HG03571 (cell line): Measurements from ENCODE around the gene HTR3D.
"Not testable (repeated sequence)": the region's sequence is repeated elsewhere in the genome, so short reads cannot be mapped to it uniquely, and the experiment has no call there.

Experiments
- ATAC-seq: cut with Tn5 transposase; IDR thresholded peaks from one replicate; pipeline ENCODE4 v1.9.1; 2021; ENCODE audit not compliant: unreplicated experiment

Gene HTR3D, protein sequence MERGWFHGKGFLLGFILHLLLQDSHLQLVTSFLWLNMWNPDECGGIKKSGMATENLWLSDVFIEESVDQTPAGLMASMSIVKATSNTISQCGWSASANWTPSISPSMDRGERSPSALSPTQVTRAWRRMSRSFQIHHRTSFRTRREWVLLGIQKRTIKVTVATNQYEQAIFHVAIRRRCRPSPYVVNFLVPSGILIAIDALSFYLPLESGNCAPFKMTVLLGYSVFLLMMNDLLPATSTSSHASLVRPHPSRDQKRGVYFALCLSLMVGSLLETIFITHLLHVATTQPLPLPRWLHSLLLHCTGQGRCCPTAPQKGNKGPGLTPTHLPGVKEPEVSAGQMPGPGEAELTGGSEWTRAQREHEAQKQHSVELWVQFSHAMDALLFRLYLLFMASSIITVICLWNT

DNA sequence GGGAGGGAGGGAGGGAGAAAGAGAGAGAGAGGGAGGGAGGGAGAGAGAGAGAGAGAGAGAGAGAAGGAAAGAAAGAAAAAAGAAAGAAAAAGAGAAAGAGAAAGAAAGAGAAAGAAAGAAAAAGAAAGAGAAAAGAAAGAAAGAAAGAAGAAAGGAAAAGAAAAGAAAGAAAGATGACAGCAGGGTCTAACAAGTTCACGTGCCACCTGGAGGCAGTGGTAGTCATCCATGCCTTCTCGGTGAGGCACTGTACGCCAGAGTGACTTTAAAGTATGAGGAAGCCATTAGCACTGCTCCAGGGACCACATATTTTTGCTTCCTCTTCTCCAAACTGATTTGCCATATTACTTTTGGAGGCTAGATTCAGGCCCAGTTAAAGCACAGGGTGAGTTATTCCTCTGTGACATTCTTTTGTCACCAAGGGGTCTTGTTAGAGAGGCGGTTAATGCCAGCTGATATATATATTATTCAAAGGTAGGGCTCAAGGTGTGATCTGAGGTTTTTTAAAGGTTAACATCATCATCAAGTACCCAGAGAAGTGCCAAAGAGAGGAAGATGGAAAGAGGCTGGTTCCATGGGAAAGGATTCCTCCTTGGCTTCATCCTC, at the start of gene HTR3D:
TSS of gene HTR3D (plus strand) at position 556 of the 606 bp plus-strand sequence. CDS start at position 556, 0 bp downstream.
- ATAC-seq: no peak

DNA sequence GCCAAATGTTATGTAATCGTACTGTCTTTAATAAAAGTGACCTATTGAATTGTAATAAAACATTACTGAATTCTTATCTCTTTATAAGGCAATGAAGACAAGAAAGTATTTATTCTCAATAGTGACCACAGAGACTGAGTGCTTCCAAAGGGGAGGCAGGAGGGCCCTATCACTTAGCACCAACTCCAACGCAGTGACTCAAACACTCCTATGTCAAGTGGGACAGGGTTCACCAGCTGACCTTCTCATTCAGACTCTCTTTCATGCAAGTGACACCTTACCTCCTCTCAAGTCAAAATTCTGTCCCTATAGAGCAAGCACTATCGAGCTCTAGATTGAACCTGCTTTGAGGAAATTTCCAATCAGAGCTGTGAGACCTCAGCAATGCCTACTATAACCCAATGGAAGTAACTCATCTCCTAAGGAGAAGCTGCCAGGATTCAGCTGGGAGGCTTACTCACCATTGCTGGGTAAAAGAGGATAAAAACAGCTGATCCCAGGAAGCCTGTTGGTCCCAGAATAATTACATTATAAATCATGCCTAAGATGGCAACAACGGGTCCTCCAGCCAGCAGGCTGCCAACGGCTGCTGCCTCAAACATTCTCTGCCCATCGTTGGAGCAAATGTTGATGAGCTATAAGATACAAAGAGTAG, 49.4 kb upstream of the HTR3D start:
- ATAC-seq: no peak

DNA sequence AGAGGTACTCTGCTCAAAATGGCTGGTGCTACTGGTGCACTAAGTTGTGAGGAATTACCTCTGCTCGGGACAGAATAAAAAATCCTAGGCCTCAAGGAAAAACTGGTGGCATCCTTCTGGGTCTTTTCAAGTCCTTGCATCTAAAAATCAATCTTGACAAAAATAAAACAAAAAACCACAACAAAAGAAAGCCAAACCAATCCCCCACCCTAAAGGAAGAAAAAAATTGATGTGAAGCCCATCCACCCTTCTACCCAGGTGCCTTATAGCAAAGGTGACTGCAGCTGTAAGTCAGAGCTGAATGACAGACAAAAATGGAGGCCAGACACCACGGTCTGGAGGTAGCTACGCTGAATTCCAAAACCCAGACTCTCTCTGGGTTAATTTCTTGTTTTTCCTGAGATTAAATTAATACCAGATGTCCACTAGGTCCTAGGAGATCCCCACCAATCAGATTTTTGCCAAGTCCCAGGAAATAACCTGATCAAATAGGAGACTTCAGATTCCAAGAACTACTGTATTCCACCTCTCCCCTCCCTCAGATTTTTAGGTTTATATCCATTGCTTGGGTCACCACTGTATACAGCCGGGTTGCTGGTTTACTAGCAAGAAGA, 47.3 kb upstream of the HTR3D start:
- no peak for ATAC-seq

DNA sequence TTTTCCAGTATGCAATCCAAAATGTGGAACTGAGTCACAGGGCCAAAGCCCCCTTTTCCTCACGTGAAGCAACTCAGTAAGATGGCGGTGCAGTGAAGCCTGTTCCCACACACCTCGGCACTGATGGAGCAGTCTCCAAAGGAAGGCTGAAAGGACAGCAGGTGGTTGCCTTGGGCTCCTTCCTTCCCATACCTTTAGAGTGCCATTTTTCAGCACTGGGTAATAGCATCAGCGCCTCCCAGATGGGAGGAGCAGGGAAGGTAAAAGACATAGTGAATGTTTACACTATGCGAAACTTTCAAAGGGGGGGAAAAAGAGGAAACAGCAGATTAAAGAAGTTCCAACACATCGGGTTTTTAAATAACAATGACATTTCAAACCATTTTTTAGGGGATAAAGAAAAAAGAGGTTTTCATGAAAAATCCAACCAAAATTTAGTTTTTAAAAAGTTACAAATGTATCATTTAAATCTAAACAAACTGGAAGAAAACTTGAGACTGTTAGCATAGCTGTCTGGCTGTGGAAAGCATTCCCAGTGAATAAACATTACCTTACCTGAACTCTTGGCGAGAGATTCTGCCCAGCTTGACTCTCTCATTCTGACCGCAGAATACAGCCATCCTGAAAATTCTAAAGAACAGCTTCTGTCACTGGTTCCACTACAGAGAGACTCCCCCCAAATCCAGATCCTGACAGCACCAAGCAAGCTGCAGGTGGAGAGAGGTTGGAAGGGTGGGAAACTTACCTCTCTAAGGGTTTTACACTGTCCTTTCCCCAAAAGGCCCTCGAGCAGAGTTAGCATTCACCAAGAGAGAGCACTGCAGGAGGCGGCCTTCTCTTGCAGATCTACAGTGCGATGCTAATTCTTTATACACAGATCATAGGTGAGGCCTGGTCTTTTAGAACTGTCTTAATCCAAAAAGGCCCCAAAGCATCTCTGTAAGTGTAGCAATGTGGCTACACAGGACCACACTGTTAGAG, 46.5 kb upstream of the HTR3D start:
- no peak for ATAC-seq

DNA sequence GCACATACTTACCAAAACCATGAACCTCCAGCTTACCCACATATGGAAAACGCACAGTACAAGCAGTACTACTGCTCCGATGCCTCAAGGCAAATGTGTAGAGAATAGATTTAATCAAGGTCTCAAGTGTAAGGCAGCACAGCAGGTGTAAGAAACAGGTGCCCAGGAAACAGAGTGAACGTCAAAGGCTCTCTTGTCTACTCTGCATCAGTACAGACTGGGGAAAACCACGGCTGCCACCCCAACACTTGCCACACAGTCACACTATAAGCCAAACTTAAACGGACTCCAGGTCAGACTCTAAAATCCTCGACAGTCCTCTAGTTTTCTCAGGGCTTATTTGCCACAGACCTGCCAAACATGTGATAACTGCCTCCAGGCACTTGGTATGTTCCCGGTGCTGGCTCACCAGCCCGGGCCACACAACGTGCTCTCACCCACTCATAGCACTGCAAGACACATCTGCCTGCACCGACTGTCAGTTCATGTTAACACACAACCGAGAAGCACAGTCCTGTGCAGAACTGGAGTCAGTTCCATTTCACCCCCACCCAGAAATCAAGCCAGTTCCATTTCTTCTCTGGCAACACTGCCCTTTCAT, 44.4 kb upstream of the HTR3D start:
- no peak for ATAC-seq

DNA sequence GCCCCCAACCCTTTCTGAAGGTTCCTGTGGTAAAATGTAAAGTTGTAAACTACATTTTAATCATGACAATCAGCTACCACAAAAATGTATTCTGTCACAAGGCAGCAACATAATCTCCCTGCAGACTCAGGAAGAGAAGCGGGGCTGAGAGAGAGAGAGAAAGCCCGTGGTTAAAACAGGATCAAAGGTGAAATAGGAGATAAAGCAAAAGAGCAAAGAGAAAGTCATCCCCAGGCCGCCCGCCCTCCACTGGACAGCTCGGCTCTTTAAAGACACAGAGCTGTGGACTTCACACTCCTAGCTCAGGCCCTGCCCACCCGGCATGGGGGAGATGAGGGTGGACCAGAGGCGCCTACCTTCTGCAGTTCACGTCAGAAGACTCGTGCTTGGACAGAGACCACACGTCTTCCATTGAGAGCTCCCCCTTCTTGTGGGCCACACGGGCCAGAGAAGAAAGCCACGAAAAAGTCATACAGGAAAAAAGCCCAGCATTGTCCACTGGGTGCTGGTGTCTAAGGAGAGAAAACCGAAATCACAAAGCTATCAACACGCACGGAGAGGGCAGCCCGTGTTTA, 43.2 kb upstream of the HTR3D start:
- ATAC-seq: no peak

DNA sequence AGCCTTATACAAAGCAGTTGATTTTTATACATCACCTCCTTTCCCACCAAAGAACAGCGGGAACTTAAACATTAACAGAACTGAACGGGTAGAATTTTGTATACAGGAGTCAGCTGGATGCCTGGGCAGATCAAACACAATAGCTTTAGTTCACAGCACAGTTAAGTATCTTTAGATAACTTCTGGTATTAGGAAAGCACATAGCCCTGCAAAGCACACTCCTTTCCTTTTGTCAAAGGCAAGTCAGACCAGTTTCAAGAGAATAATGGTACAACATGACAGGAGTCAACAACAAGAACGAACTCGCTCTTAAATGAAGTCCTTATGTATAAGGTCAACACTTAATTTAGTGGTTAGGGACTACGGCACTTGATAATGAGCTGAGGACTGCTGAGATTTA, 40.1 kb upstream of the HTR3D start:
- no peak for ATAC-seq

DNA sequence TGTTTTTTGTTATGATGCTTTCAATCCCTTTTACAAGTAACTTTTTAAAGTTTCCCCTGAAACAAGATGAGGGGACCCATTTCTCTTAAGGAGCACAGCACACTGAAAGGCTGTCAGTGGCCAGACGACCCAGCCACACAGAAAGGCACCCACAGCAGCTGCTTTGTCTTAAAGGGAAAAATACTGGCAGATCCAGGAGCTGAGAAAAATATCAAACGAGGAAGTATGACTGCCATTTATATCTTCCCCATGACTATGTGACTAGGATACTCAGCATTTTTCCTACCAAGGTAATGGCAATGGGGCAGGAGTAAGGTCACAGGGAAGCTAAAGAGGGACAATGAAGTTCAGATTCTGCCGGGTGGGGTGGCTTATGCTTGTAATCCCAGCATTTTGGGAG, 29.8 kb upstream of the HTR3D start:
- ATAC-seq: no peak

DNA sequence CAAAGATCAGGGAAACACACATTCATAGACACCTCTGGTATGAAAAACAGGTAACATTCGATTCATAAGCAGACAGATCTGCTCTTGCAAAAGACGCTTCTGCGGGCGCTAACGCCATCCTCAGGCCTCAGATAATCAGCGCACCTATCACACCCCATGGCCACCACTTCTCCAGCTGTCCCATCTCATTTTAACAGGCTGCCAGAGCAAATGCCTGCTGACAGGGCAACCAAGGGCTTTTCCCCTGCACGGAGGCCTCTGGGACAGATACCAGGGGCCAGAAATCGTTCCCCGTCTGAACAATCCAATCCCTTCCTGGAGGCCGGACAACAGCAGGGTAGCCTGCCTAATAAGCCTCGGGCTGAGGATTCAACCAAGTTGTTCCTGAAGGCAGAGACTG, 29.1 kb upstream of the HTR3D start:
- no peak for ATAC-seq

DNA sequence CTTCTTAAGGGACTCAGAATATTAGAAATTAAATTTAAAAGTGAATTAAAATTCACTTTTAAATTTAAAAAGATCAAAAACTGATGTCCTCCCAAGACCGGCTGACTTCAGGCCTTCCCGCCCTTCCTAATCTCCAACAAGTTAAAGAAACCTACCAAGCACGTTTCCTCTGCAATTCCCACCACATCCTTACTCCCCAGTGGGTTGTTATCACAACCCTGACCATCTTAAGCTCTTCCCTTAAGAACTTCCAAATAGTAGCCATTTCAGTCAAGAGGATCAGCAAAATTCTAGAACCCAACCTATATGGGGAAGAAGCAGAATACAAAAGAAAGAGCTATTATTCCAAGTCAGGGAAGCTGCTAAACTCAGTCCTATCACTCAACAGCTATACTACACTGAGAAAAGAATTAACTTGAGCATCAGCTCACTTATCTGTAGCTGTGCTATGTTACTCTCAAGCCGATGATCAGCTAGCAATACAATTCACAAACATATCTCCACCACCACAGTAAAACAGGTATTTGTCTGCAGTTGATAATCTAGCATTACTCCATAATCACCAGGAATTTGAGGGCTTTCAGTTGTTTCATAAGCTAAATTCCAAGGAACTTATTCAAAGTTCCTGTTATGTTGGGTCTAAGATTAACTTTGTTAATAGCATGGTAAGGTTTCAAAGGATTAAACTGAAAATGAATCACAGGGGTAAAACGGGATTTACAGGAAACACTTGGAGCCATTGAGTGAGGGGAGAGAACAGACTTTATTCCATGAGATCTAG, 28.2 kb upstream of the HTR3D start:
- no peak for ATAC-seq

DNA sequence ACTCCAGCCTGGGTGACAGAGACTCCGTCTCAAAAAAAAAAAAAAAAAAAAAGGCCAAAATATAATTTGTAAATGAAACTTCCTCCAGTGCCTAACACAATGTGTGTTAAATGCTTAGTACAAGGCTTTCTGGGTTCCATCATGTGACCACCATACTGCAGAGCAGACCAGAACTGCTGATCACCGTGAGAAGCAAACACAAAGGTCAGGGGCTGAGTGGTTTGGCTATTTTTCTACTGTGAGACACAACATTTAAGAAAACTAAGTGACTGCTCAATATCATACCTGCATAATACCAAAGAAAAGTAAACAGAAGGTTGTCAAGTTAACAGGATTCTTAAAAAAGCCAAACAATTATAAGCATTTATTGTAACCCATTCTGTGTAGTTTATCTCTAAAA, 27.1 kb upstream of the HTR3D start:
- ATAC-seq: no peak

DNA sequence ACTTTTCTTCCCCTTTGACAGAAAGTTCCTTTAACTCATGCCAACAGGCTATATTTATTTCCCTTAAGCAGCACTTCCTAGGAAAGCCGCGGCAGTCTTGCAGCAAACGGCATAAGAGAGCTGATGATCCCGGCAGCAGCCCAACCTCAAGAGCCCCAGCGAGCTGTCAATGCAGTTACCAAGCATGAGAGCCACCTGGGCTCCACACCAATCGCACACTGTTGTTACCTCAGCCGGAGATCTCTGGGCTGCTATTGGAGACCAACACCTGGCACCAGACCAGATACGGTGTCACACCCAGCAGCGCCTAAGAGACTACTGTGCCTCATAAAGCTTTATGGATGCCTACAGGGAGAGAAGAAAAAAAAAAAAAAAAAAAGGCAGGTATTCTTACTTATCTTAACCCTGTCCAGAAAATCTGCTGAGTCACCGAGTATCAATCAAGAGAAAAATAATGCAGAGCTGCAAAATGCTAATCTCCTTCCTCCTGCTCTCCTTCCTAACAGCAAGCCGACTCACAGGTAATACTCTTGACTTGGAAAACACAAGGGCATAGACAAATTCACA, 25.5 kb upstream of the HTR3D start:
- ATAC-seq: peak; percentile 64

DNA sequence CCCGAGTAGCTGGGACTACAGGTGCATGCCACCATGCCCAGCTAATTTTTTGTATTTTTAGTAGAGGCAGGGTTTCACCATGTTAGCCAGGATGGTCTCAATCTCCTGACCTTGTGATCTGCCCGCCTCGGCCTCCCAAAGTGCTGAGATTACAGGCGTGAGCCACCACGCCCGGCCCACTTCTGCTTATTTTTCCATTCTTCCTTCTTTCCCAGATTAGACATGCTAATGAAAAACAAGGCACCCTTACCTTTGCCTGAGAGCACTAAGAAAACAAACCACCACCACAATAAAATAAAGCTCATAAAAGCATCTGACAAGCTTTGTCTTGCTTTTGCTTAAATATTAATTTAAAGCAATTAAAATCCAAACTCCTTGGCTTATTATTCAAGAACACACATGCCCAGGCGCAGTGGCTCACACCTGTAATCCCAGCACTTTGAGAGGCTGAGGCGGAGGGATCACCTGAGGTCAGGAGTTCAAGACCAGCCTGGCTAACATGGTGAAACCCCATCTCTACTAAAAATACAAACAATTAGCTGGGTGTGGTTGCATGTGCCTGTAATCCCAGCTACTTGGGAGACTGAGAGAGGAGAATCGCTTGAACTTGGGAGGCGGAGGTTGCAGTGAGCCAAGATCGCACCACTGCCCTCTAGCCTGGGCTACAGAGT, 24.3 kb upstream of the HTR3D start:
- ATAC-seq: not testable (repeated sequence)

DNA sequence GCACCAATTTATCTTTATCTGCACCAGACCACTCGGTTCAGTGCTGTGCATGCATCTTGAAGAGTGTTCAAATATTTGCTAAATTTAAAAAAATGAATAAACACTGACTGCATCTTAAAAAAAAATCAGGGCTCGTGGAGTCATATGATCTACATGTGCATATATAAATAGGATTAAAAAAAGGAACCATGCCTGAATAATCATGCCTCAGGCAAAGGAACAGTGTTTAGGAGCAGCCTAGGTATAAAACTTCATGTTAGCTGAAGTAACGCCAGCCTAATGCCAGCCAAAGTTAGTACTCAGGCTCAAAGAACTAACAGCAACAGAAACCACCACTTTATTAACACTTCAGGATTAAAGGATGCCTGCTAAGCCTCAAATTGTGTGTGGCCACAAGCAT, 23.4 kb upstream of the HTR3D start:
- no peak for ATAC-seq

DNA sequence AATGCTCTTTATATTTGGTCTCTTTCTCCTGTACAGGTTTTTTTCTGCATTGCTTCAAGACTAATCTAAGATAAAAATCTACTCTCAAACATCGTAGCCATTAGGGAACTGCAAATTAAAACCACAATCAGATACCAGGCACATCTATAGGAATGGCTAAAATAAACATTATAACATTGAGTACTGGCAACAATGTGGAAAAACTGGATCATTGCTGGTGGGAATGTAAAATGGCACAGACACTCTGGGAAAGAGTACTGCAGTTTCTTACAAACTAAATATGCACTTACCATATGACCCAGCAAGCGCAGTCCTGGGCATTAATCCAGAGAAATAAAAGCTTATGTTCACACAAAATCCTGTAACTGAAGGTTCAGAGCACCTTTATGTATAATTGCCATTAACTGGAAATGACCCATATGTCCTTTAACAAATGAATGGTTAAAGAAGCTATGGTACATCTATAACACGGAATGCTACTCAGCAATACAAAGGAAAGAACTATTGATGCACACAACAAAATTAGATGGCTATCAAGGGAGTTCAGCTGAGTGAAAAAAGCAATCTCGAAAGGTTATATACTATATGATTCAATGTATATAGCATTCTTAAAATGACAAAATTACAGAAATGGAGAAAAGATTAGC, 20.2 kb upstream of the HTR3D start:
- ATAC-seq: no peak

DNA sequence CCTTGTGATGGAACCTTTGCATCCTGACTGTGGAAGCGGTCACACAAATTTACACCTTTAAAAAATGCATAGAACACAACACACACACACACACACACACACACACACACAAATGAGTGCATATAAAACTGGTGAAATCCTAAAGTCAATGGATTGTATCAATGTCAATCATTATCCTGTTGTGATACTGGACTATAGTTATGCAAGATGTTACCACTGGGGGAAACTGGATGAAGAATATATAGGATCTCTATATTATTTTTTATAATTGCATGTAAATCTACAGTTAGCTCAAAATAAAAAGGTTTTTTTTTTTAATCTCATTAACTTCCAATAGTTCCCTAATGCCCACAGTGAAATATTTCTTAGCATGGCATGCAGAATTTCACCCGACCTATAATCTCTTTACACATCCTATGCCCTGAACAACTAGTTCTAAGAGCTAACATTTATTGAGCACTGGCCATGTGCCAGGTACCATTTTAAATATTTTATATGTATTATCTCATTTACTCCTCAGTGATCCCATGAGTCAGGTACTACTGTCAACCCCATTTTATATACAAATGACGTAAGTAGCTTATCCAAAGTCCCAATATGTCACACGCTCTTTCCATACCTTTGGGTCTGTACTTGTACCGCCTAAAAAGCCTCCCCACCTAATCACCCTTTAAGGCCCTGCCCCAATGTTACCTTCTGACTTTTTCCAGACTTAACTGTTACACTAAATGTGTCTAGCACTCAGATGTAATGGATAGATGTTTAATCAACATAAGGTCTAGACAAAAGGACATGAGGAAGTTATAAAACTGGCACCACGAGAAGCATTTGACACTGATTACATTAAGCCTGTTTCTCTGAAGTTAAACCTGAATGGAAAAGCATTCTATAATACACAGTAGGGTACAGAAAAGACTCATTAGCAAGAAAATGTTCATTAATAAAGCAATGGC, 19.3 kb upstream of the HTR3D start:
- no peak for ATAC-seq
